Measurements from ENCODE around the gene SLC36A1. TPM values are rescaled to one million over a fixed set of nuclear protein-coding genes. Genes with fewer than 3 reads are reported as not detected.

The SLC36A1 gene
- total and polyA plus RNA-seq, 2 of the 8 experiments (the other 6 are each of a cell fraction or from before 2014, with no cell fraction given): 6.6 to 9.6 TPM

DNA sequence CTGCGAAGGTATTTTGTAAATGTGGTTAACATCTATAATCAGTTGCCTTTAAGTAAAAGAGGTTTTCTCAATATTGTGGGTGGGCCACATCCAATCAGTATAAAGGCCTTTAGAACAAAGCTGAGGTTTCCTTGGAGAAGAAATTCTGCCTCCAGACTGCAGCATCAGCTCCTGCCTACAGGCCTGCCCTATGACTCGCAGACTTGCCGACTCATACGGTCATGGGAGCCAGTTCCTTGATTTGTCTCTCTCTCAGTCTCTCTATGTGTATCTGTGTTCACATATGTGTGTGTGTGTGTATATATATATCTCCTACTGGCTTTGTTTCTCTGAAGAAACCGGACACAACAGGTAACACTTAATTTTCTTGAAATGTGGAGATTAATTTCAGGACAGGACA lies 45.3 kb downstream of the SLC36A1 start:
- POLR2A ChIA-PET (ENCODE audit: partially characterized antibody): no interaction called here
- H3K18ac ChIP-seq (ENCODE audit: extremely low read depth, low read length): no peak overlapping the region
- no peak overlapping the region for H4K91ac ChIP-seq (replicated peaks; ENCODE audit: insufficient read length, low read length)
- H2AK5ac ChIP-seq (ENCODE audit: low read depth, low read length): no peak overlapping the region
- H4K20me1 ChIP-seq (replicated peaks in 1 of 2; ENCODE audit: control insufficient read depth in 1 of 2, insufficient read depth in 2 of 2, low read length in 2 of 2): no peaks in the 10 kb centered on the region
- H3K23me2 ChIP-seq (ENCODE audit: low read depth, low read length): no peaks in the 10 kb centered on the region
- CTCF ChIA-PET (ENCODE audit: partially characterized antibody): interaction anchor here (0.6 to 1.8 kb wide), 4 partner anchors 29 to 125 kb away, joined by 3 to 7 read pairs (median 6); partner anchors contain the start of gene SLC36A1
- no peaks in the 10 kb centered on the region for H3K79me2 ChIP-seq (ENCODE audit: control insufficient read depth in 1 of 2, insufficient read depth in 2 of 2, low read length in 2 of 2)
- H3K56ac ChIP-seq (replicated peaks; ENCODE audit: insufficient read length, low read depth, low read length): no peak overlapping the region
- no peak overlapping the region for H3K9ac ChIP-seq (replicated peaks in 1 of 4; ENCODE audit: extremely low read depth in 1 of 4, low read depth in 3 of 4, low read length in 3 of 4)
- peaks cover 0 to 4% (median 0%) of the 10 kb centered on the region in 4 experiments; a peak in 2 of 7 replicates for H3K4me1 ChIP-seq (replicated peaks in 1 of 4; ENCODE audit: control insufficient read depth in 3 of 4, insufficient read depth in 4 of 4, low read length in 3 of 4)
- no peak overlapping the region for H2BK5ac ChIP-seq (ENCODE audit: low read depth, low read length)
- no peak overlapping the region for H2BK15ac ChIP-seq (ENCODE audit: low read length)
- no peak overlapping the region for H2BK12ac ChIP-seq (ENCODE audit: low read depth, low read length)
- no peaks in the 10 kb centered on the region for H3K27me3 ChIP-seq (replicated peaks in 1 of 4; ENCODE audit: control insufficient read depth in 3 of 4, extremely low read depth in 1 of 4, insufficient read depth in 3 of 4, low read length in 3 of 4)
- H3K23ac ChIP-seq (ENCODE audit: insufficient read length): no peak overlapping the region
- no peak overlapping the region for H3K4ac ChIP-seq (replicated peaks; ENCODE audit: insufficient read length, low read depth, low read length)
- peaks cover 0 to 7% (median 0%) of the 10 kb centered on the region in 4 experiments; a peak in 1 of 8 replicates for H3K36me3 ChIP-seq (ENCODE audit: control insufficient read depth in 2 of 4, insufficient read depth in 4 of 4, low read length in 3 of 4)
- H3K4me2 ChIP-seq (ENCODE audit: insufficient read depth in 1 of 2, low read depth in 2 of 2, low read length in 2 of 2): no peak overlapping the region
- no peak for DNase-seq (ENCODE audit: low read depth in 1 of 2, low spot score in 2 of 2)
- H2BK20ac ChIP-seq (ENCODE audit: low read length): no peak overlapping the region
- FAIRE-seq: no peak
- 0 out of 4 replicates have a peak, but pooled peaks cover 0 to 2% of the 10 kb centered on the region in 2 experiments for H3K9me3 ChIP-seq (ENCODE audit: insufficient read depth in 2 of 2, low read depth in 1 of 2, low read length in 1 of 2)
- no peak overlapping the region for H3K14ac ChIP-seq (ENCODE audit: insufficient read length)
- H3K79me1 ChIP-seq (ENCODE audit: low read depth, low read length): no peaks in the 10 kb centered on the region
- no peak overlapping the region for H4K5ac ChIP-seq (ENCODE audit: insufficient read length, low read depth, low read length)
- H3K27ac ChIP-seq (ENCODE audit: low read depth, low read length): no peak overlapping the region
- no peak overlapping the region for H3K4me3 ChIP-seq (ENCODE audit: extremely low read depth in 1 of 4, insufficient read depth in 2 of 4, low read depth in 3 of 4, low read length in 4 of 4)
- no peak overlapping the region for H4K8ac ChIP-seq (ENCODE audit: extremely low read depth, insufficient read depth, low read length)
- H2BK120ac ChIP-seq (replicated peaks; ENCODE audit: low read depth, low read length): no peak overlapping the region
- no peak overlapping the region for H2AFZ ChIP-seq (ENCODE audit: low read length)
- WGBS, 2 experiments (ENCODE audit: extremely low coverage in 1 of 2, insufficient coverage in 1 of 2, insufficient read length in 1 of 2, insufficient replicate concordance in 2 of 2, low coverage in 1 of 2, low lambda C conversion rate in 2 of 2, missing lambda C conversion rate in 1 of 2): 85% methylated on average over 5 of the region's 5 CpGs; no CpG with 5 or more reads in 1 of the 2 experiments
- no peak for TF ChIP-seq TAF7 (optimal IDR thresholded peaks at IDR 0.05; ENCODE audit: borderline replicate concordance, low read depth, low read length)
- TF ChIP-seq POLR2AphosphoS5 (IDR thresholded peaks at IDR 0.05; ENCODE audit: low read depth, low read length): no peak
- peak; percentile 14; the same call in 1 of the 2 replicates for TF ChIP-seq BACH1 (IDR thresholded peaks at IDR 0.05; ENCODE audit: low read length)
- no peak for TF ChIP-seq GABPA (IDR thresholded peaks at IDR 0.05; ENCODE audit: borderline replicate concordance, insufficient read depth, low read length)
- TF ChIP-seq MAFK (IDR thresholded peaks at IDR 0.05; ENCODE audit: low read depth, low read length): peak; percentile 42; the same call in 1 of the 2 replicates
- TF ChIP-seq NANOG (IDR thresholded peaks at IDR 0.05; ENCODE audit: insufficient read depth, low read depth, low read length, poor library complexity, severe bottlenecking): no peak
